Measurements from ENCODE around the gene CAMTA1. TPM values are rescaled to one million over a fixed set of nuclear protein-coding genes. Genes with fewer than 3 reads are reported as not detected.

The CAMTA1 gene
- total and polyA plus RNA-seq, 9 of the 15 experiments (the other 6 are each of a cell fraction or from before 2014, with no cell fraction given): 43.9 to 161 (median 65.9) TPM

DNA sequence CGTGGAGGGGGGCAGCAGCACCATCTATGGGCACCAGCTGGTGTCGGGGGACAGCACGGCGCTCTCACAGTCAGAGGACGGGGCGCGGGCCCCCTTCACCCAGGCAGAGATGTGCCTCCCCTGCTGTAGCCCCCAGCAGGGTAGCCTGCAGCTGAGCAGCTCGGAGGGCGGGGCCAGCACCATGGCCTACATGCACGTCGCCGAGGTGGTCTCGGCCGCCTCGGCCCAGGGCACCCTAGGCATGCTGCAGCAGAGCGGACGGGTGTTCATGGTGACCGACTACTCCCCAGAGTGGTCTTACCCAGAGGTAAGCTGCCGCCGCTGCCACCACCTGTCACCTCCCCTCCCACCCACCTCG, 879.6 kb downstream of the CAMTA1 start:
- FAIRE-seq: no peak
- BruUV-seq (replicated peaks): no TSS peak
- Histone ChIP-seq H4K20me1 (replicated peaks; ENCODE audit: control insufficient read depth, insufficient read depth, low read length) (peaks cover 32% of the 10 kb centered on the region), H3K79me2 (ENCODE audit: control insufficient read depth, insufficient read depth, low read length) (no peaks in the 10 kb centered on the region), H3K9me3 (replicated peaks; ENCODE audit: control insufficient read depth, insufficient read depth, low read depth, low read length) (no peaks in the 10 kb centered on the region), H3K9me1 (ENCODE audit: control insufficient read depth, insufficient read depth, low read length) (no peaks in the 10 kb centered on the region), H3K4me2 (ENCODE audit: insufficient read depth, low read length) (no peak overlapping the region), H3K27ac (ENCODE audit: extremely low read depth, low read depth, low read length) (no peak overlapping the region), H3K4me3 (no peak overlapping the region), H3K27me3 (ENCODE audit: control insufficient read depth in 2 of 2, insufficient read depth in 2 of 2, low read length in 2 of 2) (peaks cover 33 to 63% of the 10 kb centered on the region in 2 experiments; a peak in 4 of 5 replicates), H2AFZ (ENCODE audit: low read depth, low read length) (no peak overlapping the region), H3K9ac (ENCODE audit: insufficient read depth in 1 of 2, low read depth in 2 of 2, low read length in 2 of 2) (no peak overlapping the region), H3K36me3 (ENCODE audit: control insufficient read depth, insufficient read depth, low read length) (no peaks in the 10 kb centered on the region), H3K4me1 (replicated peaks in 1 of 2; ENCODE audit: control insufficient read depth in 2 of 2, insufficient read depth in 2 of 2, low read length in 2 of 2) (peaks cover 0 to 32% of the 10 kb centered on the region in 2 experiments; a peak in 2 of 5 replicates)
- no peak for ATAC-seq
- ChIA-PET POLR2A (interaction anchor here (0.5 to 1.1 kb wide), 4 partner anchors 13 to 1193 kb away, joined by 3 to 6 read pairs (median 4); no protein-coding TSS in a partner anchor), CTCF (ENCODE audit: low intra/inter-chr PET ratio) (no interaction called here)
- DNase-seq (ENCODE audit: extremely low read depth in 1 of 4, low spot score in 3 of 4): no peak
- WGBS (ENCODE audit: insufficient coverage, low coverage, missing lambda C conversion rate): 4% methylated on average over 20 of the region's 21 CpGs
- intact Hi-C loops (cut with micrococcal nuclease) (loop anchor here (5.0 kb wide), 2 partner anchors 352 to 682 kb away; no protein-coding TSS in a partner anchor), in situ Hi-C loops (cut with MboI) (loop anchor here (10.0 to 25.0 kb wide), 2 partner anchors 350 to 647 kb away; partner anchors contain the start of gene SLC45A1)
- TF ChIP-seq ZNF41 (CRISPR knock-in tag; conservative IDR thresholded peaks at IDR 0.05) (no peak), HNRNPL (IDR thresholded peaks at IDR 0.05; ENCODE audit: low read depth, low read length) (no peak), PTBP1 (IDR thresholded peaks at IDR 0.05; ENCODE audit: low read depth, low read length) (no peak), POU5F1 (IDR thresholded peaks at IDR 0.05; ENCODE audit: borderline replicate concordance, low read depth, low read length, partially characterized antibody) (no peak), ZNF174 (CRISPR knock-in tag; IDR thresholded peaks at IDR 0.05) (no peak), BDP1 (IDR thresholded peaks at IDR 0.05; ENCODE audit: insufficient read depth, insufficient read length) (no peak), ZNF717 (CRISPR knock-in tag; IDR thresholded peaks at IDR 0.05) (no peak), SRSF7 (optimal IDR thresholded peaks at IDR 0.05; ENCODE audit: low read depth, low read length) (no peak), SP1 (CRISPR knock-in tag; IDR thresholded peaks at IDR 0.05) (no peak), ZNF780A (CRISPR knock-in tag; IDR thresholded peaks at IDR 0.05) (no peak), SMAD3 (CRISPR knock-in tag; conservative IDR thresholded peaks at IDR 0.05) (no peak), SIX5 (IDR thresholded peaks at IDR 0.05; ENCODE audit: borderline replicate concordance in 1 of 2, insufficient read depth in 1 of 2, low read depth in 1 of 2, low read length in 2 of 2) (no peak), RAD21 (CRISPR knock-in tag; conservative IDR thresholded peaks at IDR 0.05 in 1 of 2, IDR thresholded peaks at IDR 0.05 in 1 of 2) (no peak), MAFG (tag; conservative IDR thresholded peaks at IDR 0.05) (no peak)
- TF ChIP-seq, protein P1, sequence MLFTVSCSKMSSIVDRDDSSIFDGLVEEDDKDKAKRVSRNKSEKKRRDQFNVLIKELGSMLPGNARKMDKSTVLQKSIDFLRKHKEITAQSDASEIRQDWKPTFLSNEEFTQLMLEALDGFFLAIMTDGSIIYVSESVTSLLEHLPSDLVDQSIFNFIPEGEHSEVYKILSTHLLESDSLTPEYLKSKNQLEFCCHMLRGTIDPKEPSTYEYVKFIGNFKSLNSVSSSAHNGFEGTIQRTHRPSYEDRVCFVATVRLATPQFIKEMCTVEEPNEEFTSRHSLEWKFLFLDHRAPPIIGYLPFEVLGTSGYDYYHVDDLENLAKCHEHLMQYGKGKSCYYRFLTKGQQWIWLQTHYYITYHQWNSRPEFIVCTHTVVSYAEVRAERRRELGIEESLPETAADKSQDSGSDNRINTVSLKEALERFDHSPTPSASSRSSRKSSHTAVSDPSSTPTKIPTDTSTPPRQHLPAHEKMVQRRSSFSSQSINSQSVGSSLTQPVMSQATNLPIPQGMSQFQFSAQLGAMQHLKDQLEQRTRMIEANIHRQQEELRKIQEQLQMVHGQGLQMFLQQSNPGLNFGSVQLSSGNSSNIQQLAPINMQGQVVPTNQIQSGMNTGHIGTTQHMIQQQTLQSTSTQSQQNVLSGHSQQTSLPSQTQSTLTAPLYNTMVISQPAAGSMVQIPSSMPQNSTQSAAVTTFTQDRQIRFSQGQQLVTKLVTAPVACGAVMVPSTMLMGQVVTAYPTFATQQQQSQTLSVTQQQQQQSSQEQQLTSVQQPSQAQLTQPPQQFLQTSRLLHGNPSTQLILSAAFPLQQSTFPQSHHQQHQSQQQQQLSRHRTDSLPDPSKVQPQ (CRISPR knock-in tag; IDR thresholded peaks at IDR 0.05; ENCODE audit: borderline replicate concordance): no peak
- TF ChIP-seq, protein P2, sequence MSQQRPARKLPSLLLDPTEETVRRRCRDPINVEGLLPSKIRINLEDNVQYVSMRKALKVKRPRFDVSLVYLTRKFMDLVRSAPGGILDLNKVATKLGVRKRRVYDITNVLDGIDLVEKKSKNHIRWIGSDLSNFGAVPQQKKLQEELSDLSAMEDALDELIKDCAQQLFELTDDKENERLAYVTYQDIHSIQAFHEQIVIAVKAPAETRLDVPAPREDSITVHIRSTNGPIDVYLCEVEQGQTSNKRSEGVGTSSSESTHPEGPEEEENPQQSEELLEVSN (IDR thresholded peaks at IDR 0.05; ENCODE audit: borderline replicate concordance in 1 of 2, extremely low read depth in 1 of 2, insufficient read depth in 1 of 2, insufficient read length in 1 of 2, low read depth in 1 of 2, low read length in 1 of 2, poor library complexity in 1 of 2, severe bottlenecking in 1 of 2): no peak
- TF ChIP-seq, protein P3, sequence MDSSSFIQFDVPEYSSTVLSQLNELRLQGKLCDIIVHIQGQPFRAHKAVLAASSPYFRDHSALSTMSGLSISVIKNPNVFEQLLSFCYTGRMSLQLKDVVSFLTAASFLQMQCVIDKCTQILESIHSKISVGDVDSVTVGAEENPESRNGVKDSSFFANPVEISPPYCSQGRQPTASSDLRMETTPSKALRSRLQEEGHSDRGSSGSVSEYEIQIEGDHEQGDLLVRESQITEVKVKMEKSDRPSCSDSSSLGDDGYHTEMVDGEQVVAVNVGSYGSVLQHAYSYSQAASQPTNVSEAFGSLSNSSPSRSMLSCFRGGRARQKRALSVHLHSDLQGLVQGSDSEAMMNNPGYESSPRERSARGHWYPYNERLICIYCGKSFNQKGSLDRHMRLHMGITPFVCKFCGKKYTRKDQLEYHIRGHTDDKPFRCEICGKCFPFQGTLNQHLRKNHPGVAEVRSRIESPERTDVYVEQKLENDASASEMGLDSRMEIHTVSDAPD (CRISPR knock-in tag; IDR thresholded peaks at IDR 0.05): no peak
